GM19455 (cell line): ENCODE data around the gene KIAA0930.
"Not testable (repeated sequence)": the region's sequence is repeated elsewhere in the genome, so short reads cannot be mapped to it uniquely, and the experiment has no call there.

ENCODE experiments used
- ATAC-seq: cut with Tn5 transposase; IDR thresholded peaks from one replicate; pipeline ENCODE4 v1.9.1; 2021; ENCODE audit not compliant: unreplicated experiment

The KIAA0930 gene

GRCh38 chr22:45202333-45203149 is 38.2 kb downstream of the KIAA0930 start:
- no peak for ATAC-seq

DNA sequence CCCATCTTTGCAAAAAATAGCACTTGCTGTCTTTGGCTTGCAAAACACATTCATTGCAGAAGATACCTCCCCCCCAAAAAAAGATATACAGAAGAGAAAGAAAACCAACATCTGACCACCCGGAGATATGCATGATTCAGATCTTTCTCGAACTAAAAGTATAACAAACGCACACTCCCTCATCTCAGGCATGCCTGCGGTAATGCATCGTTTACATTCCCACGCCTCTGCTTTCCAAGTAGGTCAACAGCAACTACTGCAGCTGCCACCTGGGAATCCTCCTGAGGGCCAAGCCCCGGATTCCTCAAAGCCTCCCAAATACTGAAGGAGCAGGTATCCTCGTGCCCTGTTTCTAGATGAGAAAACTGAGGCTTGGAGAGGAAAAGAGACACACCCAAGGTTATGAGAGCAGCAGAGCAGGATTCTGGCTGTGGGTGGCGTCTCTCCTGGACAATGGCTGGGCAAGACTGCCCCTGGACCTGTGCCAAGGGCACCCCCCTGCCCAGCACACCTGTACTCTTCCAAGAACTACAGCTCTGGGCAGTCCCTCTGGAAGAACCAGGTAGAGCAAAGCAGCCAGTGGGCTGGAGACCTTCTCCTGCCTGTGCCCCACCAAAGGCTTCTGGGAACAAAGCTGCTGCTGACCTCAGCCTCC is 38.9 kb downstream of the KIAA0930 start:
- ATAC-seq: no peak

DNA sequence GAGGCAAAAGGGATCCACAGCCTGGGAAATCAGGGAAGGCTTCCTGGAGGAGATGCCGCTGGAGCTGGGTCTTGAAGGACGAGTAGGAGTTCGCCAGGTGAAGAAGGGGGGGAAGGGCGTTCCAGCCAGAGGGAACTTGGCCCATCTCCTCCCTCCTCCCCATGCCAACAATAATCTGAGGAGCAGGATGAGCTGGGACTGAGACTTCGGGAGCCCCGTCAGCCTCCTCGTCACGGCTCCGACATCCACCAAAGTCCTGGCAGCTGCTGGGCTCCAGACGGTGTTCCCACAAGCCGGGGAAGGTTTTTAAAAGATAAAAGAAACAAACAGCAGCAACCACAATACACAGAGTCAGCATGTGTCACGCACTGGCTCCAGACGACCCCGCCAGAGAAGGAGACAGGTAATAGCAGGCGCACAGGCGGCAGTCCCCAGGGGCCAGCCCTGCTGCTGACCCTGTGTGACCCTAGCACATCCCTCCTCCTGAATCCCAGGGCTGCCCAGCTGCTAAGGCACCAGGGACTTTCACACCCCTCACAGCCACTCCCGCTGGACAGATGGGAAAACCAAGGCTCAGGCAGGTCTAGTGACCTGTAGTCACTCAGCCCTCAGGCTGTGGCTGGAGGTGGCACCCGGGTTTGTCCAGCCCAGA is 39.7 kb downstream of the KIAA0930 start:
- no peak for ATAC-seq

- ATAC-seq: no peak
Measured at GRCh38 chr22:45200230-45200629, 40.5 kb downstream of the KIAA0930 start.

GRCh38 chr22:45199723-45200122 is 41.0 kb downstream of the KIAA0930 start:
- ATAC-seq: no peak

GRCh38 chr22:45198463-45198795 is 42.3 kb downstream of the KIAA0930 start:
- ATAC-seq: no peak

GRCh38 chr22:45197606-45198462 is 42.9 kb downstream of the KIAA0930 start:
- ATAC-seq: no peak

- ATAC-seq: no peak
Measured at GRCh38 chr22:45196926-45197605, 43.6 kb downstream of the KIAA0930 start.

DNA sequence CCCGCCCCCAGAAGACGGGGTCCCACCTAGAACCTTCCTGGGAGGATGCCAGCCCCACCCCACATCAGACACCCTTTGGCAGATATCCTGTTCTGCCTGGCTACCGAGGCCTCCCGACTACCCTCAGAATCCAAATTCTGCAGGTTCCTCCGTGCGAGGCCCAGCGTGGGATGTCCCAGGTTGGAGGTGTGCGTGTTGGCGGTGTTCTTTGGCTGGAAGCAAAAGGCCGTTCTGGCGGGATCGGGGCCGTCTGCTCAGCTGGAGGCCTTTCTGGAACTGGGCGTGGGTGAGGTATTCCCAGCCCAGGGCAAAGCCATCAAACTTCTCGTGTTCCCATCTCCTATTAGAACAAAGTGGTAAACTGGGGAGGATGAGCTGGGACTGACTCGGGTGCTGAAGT is 44.4 kb downstream of the KIAA0930 start:
- no peak for ATAC-seq

DNA sequence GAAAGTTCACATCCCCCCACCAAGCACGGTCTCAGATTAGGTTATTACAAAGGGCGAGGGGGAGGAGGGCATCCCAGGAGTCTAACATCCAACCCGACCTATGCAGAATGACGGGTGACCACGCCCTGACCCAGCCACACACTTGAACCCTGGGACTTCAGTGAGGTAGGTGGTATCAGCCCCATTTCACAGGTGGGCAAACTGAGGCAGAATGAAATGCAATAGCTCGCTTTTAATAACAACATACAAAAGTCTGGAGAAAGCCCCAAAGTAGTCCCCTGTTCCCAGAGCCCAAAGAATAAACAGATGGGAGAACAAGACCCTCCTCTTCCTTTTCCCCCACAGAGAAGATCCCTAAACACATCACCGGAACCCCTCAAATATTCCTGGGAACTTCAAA is 45.1 kb downstream of the KIAA0930 start:
- no peak for ATAC-seq

DNA sequence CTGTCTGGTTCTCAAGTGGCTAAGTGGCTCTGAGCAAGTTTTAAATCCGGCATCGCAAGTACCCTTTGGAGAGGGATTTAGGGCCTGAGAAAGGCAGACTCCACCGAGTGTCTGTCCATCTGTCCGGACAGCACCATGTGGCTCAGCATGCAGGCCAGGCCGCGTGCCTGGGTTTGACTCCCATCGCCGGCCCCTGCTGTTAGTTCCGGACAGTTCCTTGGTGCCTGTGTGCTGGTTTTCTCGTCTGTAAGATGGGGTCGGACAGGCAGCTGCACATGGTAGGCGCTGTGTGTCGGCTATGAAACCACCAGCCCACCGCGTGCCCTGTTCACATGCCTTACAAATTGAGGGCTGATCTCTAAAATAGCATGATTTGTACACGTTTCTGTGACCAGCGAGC is 46.0 kb downstream of the KIAA0930 start:
- ATAC-seq: no peak

- ATAC-seq: no peak
Measured at GRCh38 chr22:45192701-45193187, 48.0 kb downstream of the KIAA0930 start.

DNA sequence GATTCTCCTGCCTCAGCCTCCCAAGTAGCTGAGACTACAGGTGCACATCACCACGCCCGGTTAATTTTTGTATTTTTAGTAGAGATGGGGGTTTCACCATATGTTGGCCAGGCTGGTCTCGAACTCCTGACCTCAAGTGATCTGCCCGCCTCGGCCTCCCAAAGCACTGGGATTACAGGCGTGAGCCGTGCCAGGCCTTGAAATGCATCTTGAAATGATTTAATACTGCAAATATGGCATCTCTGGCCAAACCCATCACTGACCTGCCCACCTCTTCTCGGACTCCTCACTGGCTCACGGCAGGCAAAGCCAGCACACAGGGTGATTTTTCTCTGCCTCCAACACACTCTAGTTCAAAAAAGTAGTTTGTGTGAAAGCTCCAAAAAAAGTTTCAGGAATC is 48.9 kb downstream of the KIAA0930 start:
- not testable (repeated sequence) for ATAC-seq

DNA sequence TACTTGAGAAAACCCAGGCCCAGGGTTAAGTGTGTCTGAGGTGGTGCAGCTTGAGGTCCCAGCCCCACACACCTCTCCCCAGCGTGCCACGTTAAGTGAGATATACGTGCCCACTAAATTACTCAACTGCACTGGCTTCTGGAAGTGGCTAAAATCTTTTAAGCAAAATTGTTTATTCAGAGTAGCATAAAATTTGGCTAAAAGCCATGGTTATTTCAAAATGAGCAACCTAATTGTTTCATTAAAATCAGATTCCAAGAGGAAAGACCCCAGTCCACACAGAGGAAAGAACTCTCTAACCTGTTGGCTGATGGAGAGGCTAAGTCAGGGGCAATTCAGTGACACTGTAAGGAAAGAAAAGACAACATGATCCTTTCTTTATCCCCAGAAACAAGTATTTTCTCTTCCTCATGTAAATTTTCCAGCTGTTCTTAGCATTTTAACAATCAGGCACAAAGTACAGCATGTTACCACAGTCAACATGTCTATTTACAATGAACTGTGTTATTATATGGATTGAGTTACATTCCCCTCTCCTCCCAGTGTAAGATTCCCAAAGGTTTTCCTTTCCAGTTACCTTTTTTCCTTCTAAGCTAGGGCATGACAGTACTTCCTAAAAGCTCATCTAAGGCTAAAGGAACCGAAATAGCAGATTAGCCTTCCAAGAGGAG is 50.4 kb downstream of the KIAA0930 start:
- ATAC-seq: no peak

DNA sequence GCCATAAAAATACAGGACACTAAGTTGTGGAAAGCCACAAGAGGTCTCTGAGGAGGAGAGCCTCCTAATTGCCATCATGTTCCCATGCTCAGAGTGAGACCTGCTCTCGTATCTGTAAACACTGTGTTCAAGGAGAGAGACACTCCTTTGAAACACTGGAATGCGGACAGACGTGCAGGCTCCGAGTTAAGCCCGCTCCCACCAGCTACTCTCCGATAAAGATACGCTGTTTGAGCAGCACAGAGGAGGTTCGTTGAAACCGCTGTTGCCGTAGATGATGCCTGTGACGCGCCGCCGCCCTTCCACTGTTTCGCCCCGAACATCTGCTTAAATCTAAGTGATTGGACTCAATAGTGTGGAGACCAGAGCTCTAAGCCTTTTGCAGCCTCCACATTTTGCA is 51.9 kb downstream of the KIAA0930 start:
- no peak for ATAC-seq

DNA sequence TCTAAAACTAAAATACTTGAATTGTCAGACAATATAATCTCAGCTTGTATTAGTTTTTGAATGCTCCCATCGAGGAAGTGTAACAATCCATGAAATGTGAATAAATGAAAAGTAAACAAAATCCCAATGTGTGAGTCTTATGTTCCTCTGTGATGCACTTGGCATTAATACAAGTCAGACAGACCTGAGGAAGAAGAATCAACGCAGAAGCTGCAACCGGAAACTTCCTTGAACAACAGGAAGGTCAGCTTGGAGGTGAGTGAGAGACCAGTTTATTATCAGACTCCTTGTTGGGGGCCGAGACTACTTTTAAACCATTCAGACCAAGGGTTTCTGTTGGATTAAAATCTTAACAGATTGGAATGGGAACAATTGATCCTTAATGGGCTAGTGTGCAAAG is 52.8 kb downstream of the KIAA0930 start:
- ATAC-seq: no peak

DNA sequence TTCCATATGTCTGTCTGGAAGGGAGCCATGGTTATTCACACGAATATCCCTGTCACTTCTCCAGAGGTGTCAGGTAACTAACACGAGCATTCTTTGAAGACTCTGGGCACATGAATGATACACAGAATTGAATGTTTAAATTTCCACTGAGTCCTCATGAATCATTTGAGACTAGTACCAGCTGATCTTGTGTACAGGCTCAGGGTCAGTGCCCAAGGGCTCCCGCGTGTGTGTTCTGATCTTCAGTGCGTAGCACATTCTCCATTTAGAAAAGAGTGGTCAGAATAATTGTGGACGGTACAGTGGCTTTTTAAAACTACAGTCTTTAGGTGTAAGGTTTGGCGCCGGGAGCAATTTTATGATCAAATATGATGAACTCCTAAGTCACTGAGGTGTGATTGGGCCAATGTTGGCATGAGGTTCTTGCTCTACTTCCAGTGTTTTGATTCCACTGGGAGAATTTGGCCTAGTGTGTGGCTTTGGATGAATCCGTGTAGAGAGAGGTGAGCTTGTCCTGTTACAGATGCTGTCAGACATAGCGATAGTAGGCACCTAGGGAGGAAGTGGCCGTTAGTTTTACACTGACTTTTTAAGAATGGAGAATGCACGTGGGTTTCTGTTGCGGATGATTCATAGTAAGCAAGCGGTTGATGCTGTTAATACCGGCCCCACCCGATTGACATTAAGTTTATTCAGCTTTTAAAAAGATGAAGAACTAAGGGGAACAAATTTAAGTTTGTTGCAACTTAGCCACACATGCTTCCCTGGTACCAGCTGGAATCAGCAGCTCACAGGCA is 54.8 kb downstream of the KIAA0930 start:
- ATAC-seq: no peak

DNA sequence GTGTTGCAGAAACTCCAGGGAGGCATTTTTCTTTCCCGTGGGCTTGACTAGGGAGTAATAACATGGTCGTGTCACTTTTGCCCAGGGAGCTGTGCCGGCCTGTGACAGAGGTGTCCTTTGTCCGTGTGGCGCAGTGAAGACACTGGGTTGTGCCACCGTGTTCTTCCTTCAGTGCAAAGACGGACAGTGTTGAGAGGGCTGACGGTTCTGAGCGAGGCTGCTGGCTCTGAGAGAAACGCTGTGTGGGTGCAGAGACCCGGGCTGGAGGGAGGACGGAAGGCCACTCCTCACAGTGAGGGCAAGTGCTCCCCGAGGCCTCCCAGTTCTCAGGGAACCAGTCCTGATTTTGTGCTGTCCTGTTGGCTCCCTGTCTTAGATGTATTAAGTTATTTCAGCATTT is 56.7 kb downstream of the KIAA0930 start:
- ATAC-seq: no peak

GRCh38 chr22:45181766-45182165 is 58.9 kb downstream of the KIAA0930 start:
- no peak for ATAC-seq
